Effector memory CD4-positive, alpha-beta T cell (primary cell): ENCODE results near the gene ATXN2.

ENCODE experiments used
- DNase-seq, 3 donors: peaks; one replicate each; pipeline ENCODE4 v3.0.0-alpha.2; 2020
- H3K27ac ChIP-seq: 2 replicates; pipeline ENCODE4 v1.7.0; 2013; ENCODE audit warnings: mild to moderate bottlenecking, low read length, moderate library complexity; ENCODE audit not compliant: insufficient read depth, poor library complexity, severe bottlenecking
- H3K27me3 ChIP-seq: replicated peaks from 2 replicates; pipeline ENCODE4 v1.7.0; 2013; ENCODE audit warnings: mild to moderate bottlenecking, low read length; ENCODE audit not compliant: insufficient read depth, control insufficient read depth, poor library complexity, severe bottlenecking
- H3K36me3 ChIP-seq: 2 replicates; pipeline ENCODE4 v1.7.0; 2013; ENCODE audit warnings: mild to moderate bottlenecking, low read length, moderate library complexity; ENCODE audit not compliant: control insufficient read depth, insufficient read depth
- H3K4me1 ChIP-seq: 2 replicates; pipeline ENCODE4 v1.7.0; 2013; ENCODE audit warnings: low read length, mild to moderate bottlenecking; ENCODE audit not compliant: control insufficient read depth, insufficient read depth, poor library complexity, severe bottlenecking
- H3K4me3 ChIP-seq: 2 replicates; pipeline ENCODE4 v1.7.0; 2013; ENCODE audit warnings: low read length, low read depth, mild to moderate bottlenecking; ENCODE audit not compliant: insufficient read depth, poor library complexity, severe bottlenecking
- H3K9me3 ChIP-seq: 2 replicates; pipeline ENCODE4 v1.7.0; 2013; ENCODE audit warnings: mild to moderate bottlenecking, low read length, moderate library complexity; ENCODE audit not compliant: control insufficient read depth

ATXN2 gene

GRCh38 chr12:111412007-111412829 lies 186.9 kb downstream of the ATXN2 start:
- Histone ChIP-seq H3K4me3 (no peak overlapping the region), H3K27me3 (no peaks in the 10 kb centered on the region), H3K9me3 (no peaks in the 10 kb centered on the region), H3K27ac (peak overlapping the region; percentile 59), H3K36me3 (peaks cover 7% of the 10 kb centered on the region), H3K4me1 (peaks cover 68% of the 10 kb centered on the region)
- no peak for DNase-seq

- Histone ChIP-seq H3K27ac (peak overlapping the region; percentile 59), H3K9me3 (no peaks in the 10 kb centered on the region), H3K4me3 (no peak overlapping the region), H3K4me1 (peaks cover 72% of the 10 kb centered on the region), H3K36me3 (no peaks in the 10 kb centered on the region), H3K27me3 (no peaks in the 10 kb centered on the region)
- DNase-seq: no peak
Measured at GRCh38 chr12:111411185-111411764, 187.8 kb downstream of the ATXN2 start.

GRCh38 chr12:111410431-111411184 lies 188.5 kb downstream of the ATXN2 start:
- Histone ChIP-seq H3K9me3 (no peaks in the 10 kb centered on the region), H3K27me3 (no peaks in the 10 kb centered on the region), H3K4me1 (peaks cover 72% of the 10 kb centered on the region), H3K4me3 (no peak overlapping the region), H3K27ac (peak overlapping the region; percentile 57), H3K36me3 (no peaks in the 10 kb centered on the region)
- no peak for DNase-seq

- Histone ChIP-seq H3K4me1 (peaks cover 76% of the 10 kb centered on the region), H3K36me3 (no peaks in the 10 kb centered on the region)
- DNase-seq: no peak
Measured at GRCh38 chr12:111409780-111410430, 189.2 kb downstream of the ATXN2 start.

GRCh38 chr12:111409403-111409779 lies 189.7 kb downstream of the ATXN2 start:
- Histone ChIP-seq H3K4me3 (peak overlapping the region; percentile 96), H3K9me3 (no peaks in the 10 kb centered on the region), H3K27me3 (no peaks in the 10 kb centered on the region), H3K4me1 (peaks cover 81% of the 10 kb centered on the region), H3K27ac (peak overlapping the region; percentile 57), H3K36me3 (no peaks in the 10 kb centered on the region)
- no peak for DNase-seq

More at GRCh38 chr12:111409780-111410430, 189.2 kb downstream of the ATXN2 start:
- H3K27me3 ChIP-seq: no peaks in the 10 kb centered on the region
- H3K27ac ChIP-seq: peak overlapping the region; percentile 57
- H3K9me3 ChIP-seq: no peaks in the 10 kb centered on the region
- peak overlapping the region; percentile 96 for H3K4me3 ChIP-seq

GRCh38 chr12:111408686-111409402 lies 190.3 kb downstream of the ATXN2 start:
- no peaks in the 10 kb centered on the region for H3K36me3 ChIP-seq
- H3K4me3 ChIP-seq: peak overlapping the region; percentile 96
- peak overlapping the region; percentile 57 for H3K27ac ChIP-seq

GRCh38 chr12:111408116-111408440 lies 191.0 kb downstream of the ATXN2 start:
- Histone ChIP-seq H3K27me3 (no peaks in the 10 kb centered on the region), H3K27ac (peak overlapping the region; percentile 97), H3K4me3 (peak overlapping the region; percentile 96), H3K36me3 (no peaks in the 10 kb centered on the region), H3K4me1 (peaks cover 83% of the 10 kb centered on the region), H3K9me3 (no peaks in the 10 kb centered on the region)
- no peak for DNase-seq

More at GRCh38 chr12:111408686-111409402, 190.3 kb downstream of the ATXN2 start:
- peaks cover 83% of the 10 kb centered on the region for H3K4me1 ChIP-seq
- no peaks in the 10 kb centered on the region for H3K9me3 ChIP-seq
- no peaks in the 10 kb centered on the region for H3K27me3 ChIP-seq
- no peak for DNase-seq

GRCh38 chr12:111407377-111408115 lies 191.6 kb downstream of the ATXN2 start:
- H3K9me3 ChIP-seq: no peaks in the 10 kb centered on the region
- H3K4me3 ChIP-seq: peak overlapping the region; percentile 96
- H3K4me1 ChIP-seq: peaks cover 82% of the 10 kb centered on the region
- no peaks in the 10 kb centered on the region for H3K27me3 ChIP-seq
- peak overlapping the region; percentile 97 for H3K27ac ChIP-seq
- H3K36me3 ChIP-seq: no peaks in the 10 kb centered on the region
- no peak for DNase-seq
